Measurements from ENCODE around the gene MUCL3.
A peak's percentile ranks its signal among the peaks of the same experiment; 100 is the strongest.

The MUCL3 gene, protein sequence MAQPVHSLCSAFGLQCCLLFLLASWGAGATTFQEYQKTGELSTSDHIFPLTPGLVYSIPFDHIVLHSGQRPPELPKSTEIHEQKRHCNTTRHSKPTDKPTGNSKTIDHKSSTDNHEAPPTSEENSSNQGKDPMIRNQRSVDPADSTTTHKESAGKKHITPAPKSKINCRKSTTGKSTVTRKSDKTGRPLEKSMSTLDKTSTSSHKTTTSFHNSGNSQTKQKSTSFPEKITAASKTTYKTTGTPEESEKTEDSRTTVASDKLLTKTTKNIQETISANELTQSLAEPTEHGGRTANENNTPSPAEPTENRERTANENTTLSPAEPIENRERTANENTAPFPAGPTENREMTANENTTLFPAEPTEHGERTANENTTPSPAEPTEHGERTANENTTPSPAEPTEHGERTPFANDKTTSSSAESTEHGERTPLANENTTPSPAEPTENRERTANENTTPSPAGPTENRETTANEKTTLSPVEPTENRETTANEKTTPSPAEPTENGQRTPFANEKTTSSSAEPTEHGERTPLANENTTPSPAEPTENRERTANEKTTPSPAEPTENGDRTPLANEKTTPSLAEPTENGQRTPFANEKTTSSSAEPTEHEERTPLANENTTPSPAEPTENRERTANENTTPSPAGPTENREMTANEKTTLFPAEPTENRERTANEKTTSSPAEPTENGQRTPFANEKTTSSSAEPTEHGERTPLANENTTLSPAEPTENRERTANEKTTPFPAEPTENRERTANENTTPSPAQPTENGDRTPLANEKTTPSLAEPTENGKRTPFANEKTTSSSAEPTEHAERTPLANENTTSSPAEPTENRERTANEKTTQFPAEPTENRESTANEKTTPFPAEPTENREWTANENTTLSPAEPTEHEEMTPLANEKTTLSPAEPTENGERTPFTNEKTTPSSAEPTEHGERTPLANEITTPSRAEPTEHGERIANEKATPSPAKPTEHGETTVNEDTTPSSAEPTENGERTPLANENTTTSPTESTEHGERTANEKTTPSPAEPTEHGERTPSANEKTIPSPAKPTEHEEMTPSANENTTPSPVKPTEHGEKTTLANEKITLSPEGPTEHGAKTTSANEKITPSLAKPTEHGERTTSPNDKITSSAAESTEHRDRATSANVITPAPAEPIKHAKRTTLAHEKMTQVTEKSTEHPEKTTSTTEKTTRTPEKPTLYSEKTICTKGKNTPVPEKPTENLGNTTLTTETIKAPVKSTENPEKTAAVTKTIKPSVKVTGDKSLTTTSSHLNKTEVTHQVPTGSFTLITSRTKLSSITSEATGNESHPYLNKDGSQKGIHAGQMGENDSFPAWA (N-terminal part only)
- long read RNA-seq = 0 reads

DNA sequence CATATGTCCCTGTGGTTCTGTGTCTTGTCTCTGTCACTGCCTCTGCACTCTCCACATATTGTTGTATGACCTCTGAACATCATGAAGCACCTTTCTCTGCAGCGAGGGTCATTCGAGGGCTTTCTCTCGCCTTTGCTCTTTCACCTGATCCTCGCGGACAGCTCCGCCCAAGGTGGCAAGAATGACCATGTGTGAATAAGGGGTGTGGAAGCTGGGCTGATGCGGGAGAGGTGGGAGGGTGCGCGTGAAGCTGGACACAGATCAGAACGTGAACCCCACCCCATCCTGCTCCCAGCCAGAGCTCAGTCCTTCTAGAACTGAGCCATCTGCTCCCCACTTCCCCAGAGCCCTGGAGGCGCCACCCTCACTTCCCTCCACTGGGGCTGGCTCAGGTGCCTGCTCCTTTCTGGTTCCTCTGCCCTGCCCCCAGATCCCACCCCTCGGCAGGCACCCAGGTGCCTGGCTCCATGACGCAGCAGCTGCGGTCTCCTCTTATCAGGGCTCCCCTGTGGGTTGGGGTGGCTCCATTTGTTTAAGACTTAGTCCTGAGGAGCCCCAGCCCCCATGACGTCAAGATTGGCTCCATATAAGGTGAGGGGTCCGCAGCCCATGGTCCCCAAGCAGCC is at the start of gene MUCL3:
MUCL3 (plus strand) TSS at position 613 of the 626 bp plus-strand sequence. CDS start 27 bp downstream, outside the sequence.
- peaks cover 19% of the 10 kb centered on the region for H3K27me3 ChIP-seq (ENCODE audit: insufficient read depth, poor library complexity, severe bottlenecking)
- H3K4me3 ChIP-seq (replicated peaks; ENCODE audit: insufficient read depth, low read length) = no peak within 1 kb of the TSS
- TF ChIP-seq, protein P1, sequence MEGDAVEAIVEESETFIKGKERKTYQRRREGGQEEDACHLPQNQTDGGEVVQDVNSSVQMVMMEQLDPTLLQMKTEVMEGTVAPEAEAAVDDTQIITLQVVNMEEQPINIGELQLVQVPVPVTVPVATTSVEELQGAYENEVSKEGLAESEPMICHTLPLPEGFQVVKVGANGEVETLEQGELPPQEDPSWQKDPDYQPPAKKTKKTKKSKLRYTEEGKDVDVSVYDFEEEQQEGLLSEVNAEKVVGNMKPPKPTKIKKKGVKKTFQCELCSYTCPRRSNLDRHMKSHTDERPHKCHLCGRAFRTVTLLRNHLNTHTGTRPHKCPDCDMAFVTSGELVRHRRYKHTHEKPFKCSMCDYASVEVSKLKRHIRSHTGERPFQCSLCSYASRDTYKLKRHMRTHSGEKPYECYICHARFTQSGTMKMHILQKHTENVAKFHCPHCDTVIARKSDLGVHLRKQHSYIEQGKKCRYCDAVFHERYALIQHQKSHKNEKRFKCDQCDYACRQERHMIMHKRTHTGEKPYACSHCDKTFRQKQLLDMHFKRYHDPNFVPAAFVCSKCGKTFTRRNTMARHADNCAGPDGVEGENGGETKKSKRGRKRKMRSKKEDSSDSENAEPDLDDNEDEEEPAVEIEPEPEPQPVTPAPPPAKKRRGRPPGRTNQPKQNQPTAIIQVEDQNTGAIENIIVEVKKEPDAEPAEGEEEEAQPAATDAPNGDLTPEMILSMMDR (IDR thresholded peaks at IDR 0.05; ENCODE audit: insufficient read depth, low read length) = no peak
- TF ChIP-seq, protein P2, sequence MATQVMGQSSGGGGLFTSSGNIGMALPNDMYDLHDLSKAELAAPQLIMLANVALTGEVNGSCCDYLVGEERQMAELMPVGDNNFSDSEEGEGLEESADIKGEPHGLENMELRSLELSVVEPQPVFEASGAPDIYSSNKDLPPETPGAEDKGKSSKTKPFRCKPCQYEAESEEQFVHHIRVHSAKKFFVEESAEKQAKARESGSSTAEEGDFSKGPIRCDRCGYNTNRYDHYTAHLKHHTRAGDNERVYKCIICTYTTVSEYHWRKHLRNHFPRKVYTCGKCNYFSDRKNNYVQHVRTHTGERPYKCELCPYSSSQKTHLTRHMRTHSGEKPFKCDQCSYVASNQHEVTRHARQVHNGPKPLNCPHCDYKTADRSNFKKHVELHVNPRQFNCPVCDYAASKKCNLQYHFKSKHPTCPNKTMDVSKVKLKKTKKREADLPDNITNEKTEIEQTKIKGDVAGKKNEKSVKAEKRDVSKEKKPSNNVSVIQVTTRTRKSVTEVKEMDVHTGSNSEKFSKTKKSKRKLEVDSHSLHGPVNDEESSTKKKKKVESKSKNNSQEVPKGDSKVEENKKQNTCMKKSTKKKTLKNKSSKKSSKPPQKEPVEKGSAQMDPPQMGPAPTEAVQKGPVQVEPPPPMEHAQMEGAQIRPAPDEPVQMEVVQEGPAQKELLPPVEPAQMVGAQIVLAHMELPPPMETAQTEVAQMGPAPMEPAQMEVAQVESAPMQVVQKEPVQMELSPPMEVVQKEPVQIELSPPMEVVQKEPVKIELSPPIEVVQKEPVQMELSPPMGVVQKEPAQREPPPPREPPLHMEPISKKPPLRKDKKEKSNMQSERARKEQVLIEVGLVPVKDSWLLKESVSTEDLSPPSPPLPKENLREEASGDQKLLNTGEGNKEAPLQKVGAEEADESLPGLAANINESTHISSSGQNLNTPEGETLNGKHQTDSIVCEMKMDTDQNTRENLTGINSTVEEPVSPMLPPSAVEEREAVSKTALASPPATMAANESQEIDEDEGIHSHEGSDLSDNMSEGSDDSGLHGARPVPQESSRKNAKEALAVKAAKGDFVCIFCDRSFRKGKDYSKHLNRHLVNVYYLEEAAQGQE (IDR thresholded peaks at IDR 0.05; ENCODE audit: insufficient replicate concordance, low read depth) = no peak
- DNase-seq (ENCODE audit: low read depth in 1 of 2, low spot score in 1 of 2) = no peak
- no peak within 1 kb of the TSS for H3K27ac ChIP-seq (replicated peaks)

DNA sequence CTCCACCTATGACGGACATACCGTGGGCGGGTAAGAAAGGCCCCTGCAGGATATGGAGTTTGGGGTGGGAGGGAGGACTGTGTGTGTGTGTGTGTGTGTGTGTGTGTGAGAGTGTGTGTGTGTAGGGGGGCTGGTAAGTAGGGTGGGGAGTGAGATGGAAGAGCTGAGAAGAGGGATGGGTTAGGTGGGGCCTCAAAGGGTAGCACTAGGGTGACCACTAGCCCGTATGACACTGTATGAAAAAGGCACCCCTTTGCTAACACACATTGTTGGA is 49.4 kb upstream of the MUCL3 start:
- TF ChIP-seq, protein P1 (IDR thresholded peaks at IDR 0.05; ENCODE audit: insufficient read depth, low read length) = no peak
- no peak for DNase-seq (ENCODE audit: low read depth in 1 of 2, low spot score in 1 of 2)
- H3K27ac ChIP-seq (replicated peaks) = no peak overlapping the region
- peaks cover 12% of the 10 kb centered on the region for H3K27me3 ChIP-seq (ENCODE audit: insufficient read depth, poor library complexity, severe bottlenecking)
- no peak overlapping the region for H3K4me3 ChIP-seq (replicated peaks; ENCODE audit: insufficient read depth, low read length)

DNA sequence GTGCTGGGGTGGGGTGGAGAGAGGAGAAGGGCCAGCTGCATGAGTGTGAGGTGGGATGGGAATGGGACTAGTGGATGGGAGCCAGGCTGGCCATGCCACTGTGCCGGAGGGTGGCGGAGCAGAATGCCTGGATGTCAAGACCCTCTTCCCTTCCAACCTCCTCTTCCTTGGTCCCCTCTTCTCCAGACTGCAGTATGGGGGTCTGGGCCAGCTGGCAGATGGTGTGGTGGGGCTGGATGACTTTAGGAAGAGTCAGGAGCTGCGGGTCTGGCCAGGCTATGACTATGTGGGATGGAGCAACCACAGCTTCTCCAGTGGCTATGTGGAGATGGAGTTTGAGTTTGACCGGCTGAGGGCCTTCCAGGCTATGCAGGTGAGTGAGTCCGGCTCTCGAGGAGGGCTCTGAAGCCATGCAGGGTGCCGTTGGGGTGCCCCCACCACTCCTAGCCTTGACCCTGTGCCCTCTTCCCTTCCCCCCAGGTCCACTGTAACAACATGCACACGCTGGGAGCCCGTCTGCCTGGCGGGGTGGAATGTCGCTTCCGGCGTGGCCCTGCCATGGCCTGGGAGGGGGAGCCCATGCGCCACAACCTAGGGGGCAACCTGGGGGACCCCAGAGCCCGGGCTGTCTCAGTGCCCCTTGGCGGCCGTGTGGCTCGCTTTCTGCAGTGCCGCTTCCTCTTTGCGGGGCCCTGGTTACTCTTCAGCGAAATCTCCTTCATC is 48.8 kb upstream of the MUCL3 start:
- Histone ChIP-seq H3K4me3 (replicated peaks; ENCODE audit: insufficient read depth, low read length) (no peak overlapping the region), H3K27ac (replicated peaks) (no peak overlapping the region), H3K27me3 (ENCODE audit: insufficient read depth, poor library complexity, severe bottlenecking) (peaks cover 12% of the 10 kb centered on the region)
- no peak for DNase-seq (ENCODE audit: low read depth in 1 of 2, low spot score in 1 of 2)
- no peak for TF ChIP-seq GABPA (IDR thresholded peaks at IDR 0.05; ENCODE audit: low read depth)
- TF ChIP-seq, protein P1 (IDR thresholded peaks at IDR 0.05; ENCODE audit: insufficient read depth, low read length) = no peak
- peak; percentile 50; the same call in 1 of the 2 replicates for TF ChIP-seq SPI1 (IDR thresholded peaks at IDR 0.05; ENCODE audit: borderline replicate concordance, low read depth)
- TF ChIP-seq, protein P2 (IDR thresholded peaks at IDR 0.05; ENCODE audit: insufficient replicate concordance, low read depth) = no peak
- no peak for TF ChIP-seq POLR2AphosphoS5 (IDR thresholded peaks at IDR 0.05; ENCODE audit: low read depth)

All from HL-60 (cell line).